ENCODE data around the gene VPS37B.

- no peak for TF ChIP-seq CTCF (conservative IDR thresholded peaks at IDR 0.05 in 1 of 2, IDR thresholded peaks at IDR 0.05 in 1 of 2; ENCODE audit: extremely low read depth in 1 of 2, insufficient read depth in 1 of 2, low read depth in 1 of 2, low read length in 2 of 2)
- no peak for TF ChIP-seq EZH2 (IDR thresholded peaks at IDR 0.05; ENCODE audit: borderline replicate concordance, low read length)
Observed at GRCh38 chr12:122917507-122918121, 21.7 kb upstream of the VPS37B start.

All from mammary epithelial cell (primary cell).